Measurements from ENCODE around the gene OCRL.

GRCh38 chrX:129608496-129608895 is 68.4 kb downstream of the OCRL start:
- TF ChIP-seq TFDP2 (CRISPR knock-in tag; IDR thresholded peaks at IDR 0.05), result no peak
- TF ChIP-seq NFYC (CRISPR knock-in tag; IDR thresholded peaks at IDR 0.05), result no peak
- TF ChIP-seq CTCF (CRISPR knock-in tag; IDR thresholded peaks at IDR 0.05), result no peak
- TF ChIP-seq EZH2 (conservative IDR thresholded peaks at IDR 0.05; ENCODE audit: low read depth, low read length), result no peak
- TF ChIP-seq CHD4 (IDR thresholded peaks at IDR 0.05; ENCODE audit: borderline replicate concordance, low read length), result no peak
- no peak for TF ChIP-seq ZNF224 (CRISPR knock-in tag; IDR thresholded peaks at IDR 0.05)
- TF ChIP-seq BHLHE40 (IDR thresholded peaks at IDR 0.05; ENCODE audit: low read length), result no peak
- TF ChIP-seq POLR2A (IDR thresholded peaks at IDR 0.05; ENCODE audit: insufficient read depth in 1 of 2, low read depth in 2 of 2, low read length in 2 of 2), result no peak

All from HepG2 (cell line).